Effector memory CD8-positive, alpha-beta T cell (primary cell): ENCODE measurements around the gene AK9.

ENCODE experiments used
- ATAC-seq: fragments of 150-1000 bp; cut with Tn5 transposase; replicated peaks from 2 replicates; pipeline ENCODE4 v1.10.0; 2021; ENCODE audit warnings: mild to moderate bottlenecking, moderate library complexity
- DNase-seq, 3 experiments: peaks; one replicate each; pipeline ENCODE4 v3.0.0; 2021
- H3K27ac Mint-ChIP-seq, 2 donors: one replicate each; pipeline ENCODE4 v1.8.0; 2022; ENCODE audit warnings: mild to moderate bottlenecking in 2 of 2, mixed read lengths in 2 of 2, moderate library complexity in 2 of 2
- H3K27me3 Mint-ChIP-seq, 2 donors: one replicate each; pipeline ENCODE4 v1.8.0; 2022; ENCODE audit warnings: mixed read lengths in 2 of 2
- H3K36me3 Mint-ChIP-seq: one replicate; pipeline ENCODE4 v1.8.0; 2022; ENCODE audit warnings: mild to moderate bottlenecking, moderate library complexity, mixed read lengths; ENCODE audit not compliant: insufficient read depth
- H3K4me1 Mint-ChIP-seq, 2 donors: one replicate each; pipeline ENCODE4 v1.8.0; 2022; ENCODE audit warnings: low read depth in 2 of 2, mixed read lengths in 2 of 2
- H3K4me3 Mint-ChIP-seq, 2 donors: one replicate each; pipeline ENCODE4 v1.8.0; 2022; ENCODE audit warnings: mild to moderate bottlenecking in 2 of 2, mixed read lengths in 2 of 2, moderate library complexity in 2 of 2
- H3K9me3 Mint-ChIP-seq, 2 donors: one replicate each; pipeline ENCODE4 v1.8.0; 2022; ENCODE audit warnings: mixed read lengths in 2 of 2

AK9 gene

GRCh38 chr6:109511832-109512231 lies 179.2 kb downstream of the AK9 start:
- H3K36me3 Mint-ChIP-seq: no peaks in the 10 kb centered on the region
- ATAC-seq (no peak), DNase-seq (no peak)
- no peak overlapping the region for H3K27ac Mint-ChIP-seq
- H3K27me3 Mint-ChIP-seq: no peaks in the 10 kb centered on the region
- H3K4me1 Mint-ChIP-seq: peaks cover 4 to 19% of the 10 kb centered on the region in 2 donors
- H3K9me3 Mint-ChIP-seq: no peaks in the 10 kb centered on the region
- no peak overlapping the region for H3K4me3 Mint-ChIP-seq

DNA sequence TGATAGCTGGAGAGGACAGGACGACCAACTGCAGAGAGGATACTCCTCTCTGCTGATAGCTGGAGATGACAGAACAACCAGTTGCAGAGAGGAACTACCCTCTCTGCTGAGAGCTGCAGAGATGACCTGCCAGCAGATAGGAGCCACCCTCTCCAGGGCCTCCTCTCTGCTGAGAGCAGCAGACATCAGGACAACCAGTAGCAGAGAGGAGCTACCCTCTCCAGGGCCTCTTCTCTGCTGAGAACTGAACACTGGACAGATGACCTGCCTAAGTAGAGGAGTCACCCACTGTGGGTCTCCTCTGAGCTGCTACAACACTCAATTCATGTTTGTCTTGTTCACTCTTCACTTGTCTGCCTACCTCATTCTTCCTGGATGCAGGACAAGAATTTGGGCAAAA lies 180.6 kb downstream of the AK9 start:
- H3K4me1 Mint-ChIP-seq: peaks cover 3 to 7% of the 10 kb centered on the region in 2 donors
- ATAC-seq: no peak
- no peak for DNase-seq
- H3K27me3 Mint-ChIP-seq: no peaks in the 10 kb centered on the region
- H3K36me3 Mint-ChIP-seq: no peaks in the 10 kb centered on the region
- peak overlapping the region in 1 of 2 donors; percentile 17 for H3K27ac Mint-ChIP-seq
- H3K9me3 Mint-ChIP-seq: no peaks in the 10 kb centered on the region
- H3K4me3 Mint-ChIP-seq: no peak overlapping the region

DNA sequence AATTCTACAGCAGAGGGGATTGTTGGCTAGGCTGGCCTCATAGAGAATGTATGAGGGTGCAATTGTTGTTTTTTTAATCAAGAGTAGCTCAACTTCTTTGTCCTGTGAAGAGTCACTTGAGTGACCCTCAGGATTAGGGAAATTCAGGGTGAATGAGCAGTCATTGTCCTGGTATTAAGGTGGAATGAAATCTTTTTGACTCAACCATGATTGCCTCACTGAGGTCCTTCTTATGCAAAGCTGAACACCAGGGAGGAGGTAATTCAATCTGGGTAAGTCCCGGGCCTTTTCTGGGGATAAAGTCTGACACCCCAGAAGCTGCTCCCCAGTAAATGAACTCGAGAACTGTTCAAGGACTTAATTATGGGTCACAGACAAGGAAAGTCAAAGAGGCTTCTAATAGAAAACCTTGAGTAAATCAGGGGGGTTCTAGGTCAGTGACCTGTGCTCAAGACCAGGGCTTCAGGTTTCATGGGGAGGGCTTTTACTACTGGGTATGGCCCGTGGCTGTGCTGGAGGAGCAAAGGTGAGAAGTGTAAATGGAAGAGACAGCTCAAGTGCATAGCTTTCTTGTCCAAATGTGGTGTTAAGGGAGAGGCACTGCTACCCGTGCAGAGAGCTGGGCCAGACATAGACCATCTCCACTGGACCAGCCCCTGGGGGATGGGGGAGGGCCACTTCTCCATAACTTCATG lies 182.7 kb downstream of the AK9 start:
- no peaks in the 10 kb centered on the region for H3K4me1 Mint-ChIP-seq
- ATAC-seq: no peak
- no peak for DNase-seq
- H3K9me3 Mint-ChIP-seq: no peaks in the 10 kb centered on the region
- no peak overlapping the region for H3K4me3 Mint-ChIP-seq
- no peak overlapping the region for H3K27ac Mint-ChIP-seq
- peaks cover 0 to 6% of the 10 kb centered on the region in 2 donors for H3K27me3 Mint-ChIP-seq
- H3K36me3 Mint-ChIP-seq: no peaks in the 10 kb centered on the region

DNA sequence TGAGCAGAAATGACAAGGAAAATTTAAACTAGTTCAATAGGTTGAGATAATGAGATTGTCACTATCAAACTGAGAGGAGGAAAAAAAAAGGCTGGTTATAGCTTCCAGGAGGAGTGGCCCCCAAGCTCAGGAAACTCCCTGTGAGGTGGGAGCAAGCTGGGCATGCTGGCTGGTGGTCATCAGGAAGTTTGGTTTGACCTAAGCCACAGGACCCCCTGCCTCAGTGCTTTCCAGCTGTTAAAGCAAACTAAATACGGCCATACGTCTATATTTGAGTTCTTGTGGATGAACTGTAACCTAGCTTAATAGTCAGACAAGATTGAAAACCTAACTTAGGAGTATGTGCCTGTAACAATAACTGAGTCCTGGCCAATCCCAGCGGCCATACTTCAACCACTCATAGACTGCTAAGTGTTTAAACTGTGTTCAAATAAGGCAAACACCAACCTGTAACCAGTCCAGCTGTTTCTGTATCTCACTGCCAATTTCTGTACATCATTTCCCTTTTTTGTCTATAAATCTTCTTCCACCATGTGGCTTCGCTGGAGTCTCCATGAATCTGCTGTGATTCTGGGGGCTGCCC lies 183.4 kb downstream of the AK9 start:
- Mint-ChIP-seq H3K27me3 (peaks cover 0 to 8% of the 10 kb centered on the region in 2 donors), H3K27ac (no peak overlapping the region), H3K4me3 (no peak overlapping the region), H3K36me3 (no peaks in the 10 kb centered on the region), H3K4me1 (no peaks in the 10 kb centered on the region), H3K9me3 (no peaks in the 10 kb centered on the region)
- no peak for ATAC-seq
- DNase-seq: no peak

GRCh38 chr6:109506841-109507240 lies 184.2 kb downstream of the AK9 start:
- Mint-ChIP-seq H3K27ac (no peak overlapping the region), H3K36me3 (no peaks in the 10 kb centered on the region), H3K9me3 (no peaks in the 10 kb centered on the region), H3K4me1 (no peaks in the 10 kb centered on the region), H3K4me3 (no peak overlapping the region), H3K27me3 (peaks cover 5 to 16% of the 10 kb centered on the region in 2 donors)
- no peak for DNase-seq
- ATAC-seq: no peak

GRCh38 chr6:109506314-109506713 lies 184.7 kb downstream of the AK9 start:
- no peak for ATAC-seq
- Mint-ChIP-seq H3K27me3 (peaks cover 7 to 21% of the 10 kb centered on the region in 2 donors), H3K36me3 (no peaks in the 10 kb centered on the region), H3K4me1 (no peaks in the 10 kb centered on the region), H3K9me3 (no peaks in the 10 kb centered on the region), H3K4me3 (no peak overlapping the region), H3K27ac (peak overlapping the region in 1 of 2 donors; percentile 18)
- no peak for DNase-seq

- Mint-ChIP-seq H3K27ac (no peak overlapping the region), H3K4me1 (no peaks in the 10 kb centered on the region), H3K27me3 (peaks cover 7 to 21% of the 10 kb centered on the region in 2 donors), H3K4me3 (no peak overlapping the region), H3K36me3 (no peaks in the 10 kb centered on the region), H3K9me3 (no peaks in the 10 kb centered on the region)
- DNase-seq (no peak), ATAC-seq (no peak)
Observed at GRCh38 chr6:109503327-109504224, 187.4 kb downstream of the AK9 start.

DNA sequence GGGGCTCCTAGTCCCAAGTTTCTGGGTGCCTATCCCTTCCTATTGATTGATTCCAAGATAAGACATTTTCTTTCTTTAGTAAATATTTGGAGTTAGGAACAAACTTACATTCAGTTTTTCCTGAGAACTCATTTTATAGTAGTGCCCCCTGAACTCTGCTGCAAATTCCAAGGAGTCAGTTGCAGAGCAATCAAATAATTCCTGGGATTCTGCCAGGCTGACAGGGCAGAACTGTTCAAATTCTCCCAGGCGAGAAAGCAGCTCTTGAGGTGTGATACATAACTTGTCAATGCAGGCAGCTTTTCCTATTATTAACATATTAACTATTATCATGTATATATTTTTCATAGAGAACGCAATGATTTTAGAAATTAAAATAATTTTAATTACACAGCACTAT lies 192.1 kb downstream of the AK9 start:
- DNase-seq (no peak), ATAC-seq (no peak)
- H3K9me3 Mint-ChIP-seq: no peaks in the 10 kb centered on the region

DNA sequence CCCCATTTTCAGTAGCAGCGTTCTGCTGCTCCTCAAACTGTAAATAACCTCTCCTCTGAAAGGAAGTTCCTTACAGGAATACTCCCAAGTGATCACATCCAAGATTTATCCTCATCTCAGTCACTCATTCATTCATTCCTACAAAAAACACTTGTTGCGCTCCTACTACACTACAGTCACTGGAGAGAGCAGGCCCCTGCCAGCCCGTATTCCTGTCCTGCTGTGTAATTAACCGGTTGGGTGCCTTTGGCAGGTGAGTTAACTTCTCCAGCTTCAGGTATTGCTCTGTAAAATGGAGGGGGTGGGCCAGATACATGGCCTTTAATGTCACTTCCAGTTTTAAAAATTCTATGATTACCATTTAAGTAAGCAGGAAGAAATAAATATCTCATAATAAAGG lies 192.9 kb downstream of the AK9 start:
- DNase-seq (no peak), ATAC-seq (no peak)
- no peak overlapping the region for H3K27ac Mint-ChIP-seq
- no peak overlapping the region for H3K4me3 Mint-ChIP-seq
- peaks cover 7 to 22% of the 10 kb centered on the region in 2 donors for H3K27me3 Mint-ChIP-seq
- peaks cover 0 to 1% of the 10 kb centered on the region in 2 donors for H3K4me1 Mint-ChIP-seq
- H3K9me3 Mint-ChIP-seq: no peaks in the 10 kb centered on the region
- H3K36me3 Mint-ChIP-seq: no peaks in the 10 kb centered on the region

More for the DNA sequence above, 192.1 kb downstream of the AK9 start:
- Mint-ChIP-seq H3K27me3 (peaks cover 7 to 30% of the 10 kb centered on the region in 2 donors), H3K27ac (no peak overlapping the region), H3K4me1 (peaks cover 0 to 1% of the 10 kb centered on the region in 2 donors), H3K4me3 (no peak overlapping the region), H3K36me3 (no peaks in the 10 kb centered on the region)

GRCh38 chr6:109496036-109496772 lies 194.8 kb downstream of the AK9 start:
- Mint-ChIP-seq H3K27ac (no peak overlapping the region), H3K4me3 (no peak overlapping the region), H3K27me3 (peaks cover 0 to 9% of the 10 kb centered on the region in 2 donors), H3K36me3 (no peaks in the 10 kb centered on the region), H3K9me3 (no peaks in the 10 kb centered on the region), H3K4me1 (peaks cover 8 to 10% of the 10 kb centered on the region in 2 donors)
- DNase-seq (no peak), ATAC-seq (no peak)

DNA sequence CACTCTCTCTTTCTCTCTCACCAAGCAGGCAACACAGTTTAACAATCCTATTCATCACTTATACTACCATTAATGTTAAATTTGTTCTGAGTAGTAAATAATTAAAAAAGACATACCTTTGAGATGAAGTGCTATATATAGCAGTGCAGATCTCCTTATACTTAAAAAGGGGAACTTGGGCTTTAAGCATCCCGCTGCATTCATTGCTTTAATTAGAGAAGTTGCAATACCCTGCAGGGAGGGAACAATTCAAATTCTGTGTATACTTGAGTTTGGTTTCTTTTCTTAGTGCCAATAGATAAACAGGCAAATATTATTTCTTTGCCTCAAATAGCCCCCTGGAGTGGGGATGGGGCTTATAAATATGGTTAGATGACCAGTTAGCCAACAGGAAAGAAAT lies 197.1 kb downstream of the AK9 start:
- Mint-ChIP-seq H3K36me3 (no peaks in the 10 kb centered on the region), H3K27me3 (peaks cover 0 to 9% of the 10 kb centered on the region in 2 donors), H3K4me1 (peaks cover 14 to 17% of the 10 kb centered on the region in 2 donors), H3K27ac (no peak overlapping the region), H3K4me3 (no peak overlapping the region), H3K9me3 (no peaks in the 10 kb centered on the region)
- DNase-seq (no peak), ATAC-seq (no peak)

GRCh38 chr6:109491207-109491938 lies 199.6 kb downstream of the AK9 start:
- H3K4me1 Mint-ChIP-seq: peaks cover 14 to 16% of the 10 kb centered on the region in 2 donors
- ATAC-seq: peak; percentile 98
- peak in 2 of 3 experiments; percentile 4 to 23 for DNase-seq
- peak overlapping the region; percentile 3 to 43 for H3K4me3 Mint-ChIP-seq
- H3K36me3 Mint-ChIP-seq: no peaks in the 10 kb centered on the region
- H3K27me3 Mint-ChIP-seq: peaks cover 0 to 2% of the 10 kb centered on the region in 2 donors
- no peaks in the 10 kb centered on the region for H3K9me3 Mint-ChIP-seq
- H3K27ac Mint-ChIP-seq: peak overlapping the region; percentile 54 to 59
